NCI-H524 treated with DMSO at 0.1 percent for 48 hours (cell line): ENCODE results near the gene CCDC146.
"Not testable (repeated sequence)": the region's sequence is repeated elsewhere in the genome, so short reads cannot be mapped to it uniquely, and the experiment has no call there.

ENCODE experiments used
- DNase-seq: peaks from one replicate; lab custom pipeline; 2025; lab: John Stamatoyannopoulos, UW

CCDC146 gene

DNA sequence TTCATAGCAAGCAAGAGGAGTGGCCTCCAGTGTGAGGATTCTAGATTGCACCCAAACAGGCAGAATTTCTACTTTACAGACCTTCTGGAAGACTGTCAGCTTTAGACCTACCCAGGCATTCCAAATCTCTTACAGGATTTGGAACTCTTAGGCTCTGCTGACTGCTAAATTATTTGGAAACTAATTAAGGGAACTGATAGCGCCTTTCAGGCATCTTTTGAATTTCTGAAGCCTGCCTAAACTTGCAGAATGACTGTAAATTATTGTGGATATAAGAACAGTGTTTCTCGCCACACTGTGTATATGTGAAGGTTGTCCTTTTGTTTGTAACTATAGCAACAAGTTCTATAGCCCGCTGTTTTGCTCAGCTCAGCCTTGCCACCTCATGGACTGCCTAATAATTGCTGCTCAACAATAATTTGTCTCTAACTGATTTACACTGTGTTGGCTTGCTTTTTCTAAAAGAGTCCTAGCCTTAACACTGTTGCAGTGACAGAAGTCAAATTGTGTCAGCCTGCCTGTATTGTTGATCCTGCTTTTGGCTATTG, 32.6 kb downstream of the CCDC146 start:
- not testable (repeated sequence) for DNase-seq

DNA sequence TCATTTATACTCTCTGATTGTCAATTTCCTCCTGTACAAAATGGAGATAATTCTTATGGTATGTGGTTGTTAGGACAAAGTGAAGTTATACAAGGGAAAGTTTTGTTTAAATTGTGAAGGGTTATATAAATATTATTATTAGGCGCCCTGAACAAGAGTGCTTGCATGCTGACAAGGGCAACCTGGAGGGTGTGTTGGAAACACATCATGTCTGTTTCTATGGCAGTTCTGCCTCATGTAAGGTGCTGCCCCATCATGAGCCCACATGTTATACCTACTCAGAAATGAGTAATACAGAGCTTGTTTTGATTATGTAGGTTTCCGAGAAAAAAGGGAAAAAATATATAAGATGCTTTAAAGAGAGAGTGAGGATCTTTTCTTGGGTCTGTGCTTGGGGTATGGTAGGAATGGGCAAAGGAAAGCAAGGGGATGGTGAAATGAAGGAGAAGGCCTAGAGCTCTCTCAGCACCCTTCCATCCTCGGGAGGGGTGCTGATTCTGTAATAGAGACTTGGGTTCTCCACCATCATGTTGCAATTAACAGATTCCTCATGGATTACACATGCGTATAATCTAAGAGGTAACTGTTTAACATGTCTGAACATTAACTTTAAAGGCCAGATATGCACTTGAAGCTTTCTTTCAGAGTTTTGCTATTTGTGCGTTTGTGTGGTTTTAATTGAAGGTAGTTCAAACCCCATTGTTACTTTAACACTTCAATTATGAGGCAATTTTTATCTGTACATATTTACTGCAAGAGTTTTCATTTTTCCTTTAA, 33.4 kb downstream of the CCDC146 start:
- DNase-seq = not testable (repeated sequence)

DNA sequence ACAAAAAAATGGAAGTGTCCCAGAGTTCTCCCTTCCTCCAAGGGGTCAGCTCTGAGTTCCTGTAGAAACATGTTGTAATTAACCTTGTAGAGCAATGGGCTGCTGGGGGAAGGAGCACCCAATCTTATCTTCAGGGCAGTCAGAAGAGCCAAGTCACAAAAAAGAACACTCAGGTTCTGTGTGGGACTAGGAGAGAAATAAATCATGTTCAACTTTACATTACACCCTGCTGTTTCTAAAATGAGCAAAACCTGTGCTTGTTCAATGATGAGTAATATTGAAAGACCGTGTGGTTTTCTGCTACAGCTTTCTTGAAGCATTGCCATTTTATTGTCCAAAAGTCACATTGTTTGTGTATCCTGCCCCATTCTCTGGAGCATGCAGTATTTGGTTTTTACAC, 34.6 kb downstream of the CCDC146 start:
- not testable (repeated sequence) for DNase-seq

DNA sequence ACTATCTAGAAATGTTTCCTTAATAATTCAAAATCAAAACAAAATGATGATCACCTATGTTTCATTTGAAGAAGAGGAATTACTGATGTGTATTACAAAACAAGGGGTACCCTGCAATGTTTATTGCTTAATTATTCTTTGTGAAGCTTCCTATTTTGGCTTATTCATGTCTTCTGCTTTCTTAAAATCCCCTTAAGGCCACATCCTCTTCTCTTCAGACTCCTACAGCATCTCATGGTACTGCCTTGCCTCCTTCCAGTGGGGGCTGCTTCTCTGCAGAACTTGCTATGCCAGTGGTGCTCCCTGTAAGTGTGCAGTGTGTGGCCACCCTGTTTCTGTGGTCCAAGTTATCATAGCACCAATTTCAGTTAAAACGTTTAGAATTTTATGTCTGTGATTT, 35.0 kb downstream of the CCDC146 start:
- no peak for DNase-seq

DNA sequence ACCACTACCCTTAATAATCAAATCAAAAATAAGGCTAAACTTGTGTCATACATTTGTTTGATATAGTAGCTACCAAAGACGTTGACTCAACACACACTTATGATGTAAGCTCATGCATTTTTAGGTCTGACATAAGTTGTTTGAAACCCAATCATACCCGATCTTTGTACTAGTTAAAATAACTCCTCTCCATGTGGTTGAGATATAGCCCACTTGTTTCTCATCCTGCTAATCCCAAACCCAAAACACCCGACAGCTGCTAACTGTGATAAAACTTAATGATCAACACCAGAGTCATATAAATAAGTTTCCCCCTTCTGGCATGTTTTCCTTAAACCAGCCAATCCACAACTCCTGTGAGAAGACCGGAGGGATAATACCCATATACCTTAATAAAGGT, 48.7 kb downstream of the CCDC146 start:
- DNase-seq = peak; percentile 1

DNA sequence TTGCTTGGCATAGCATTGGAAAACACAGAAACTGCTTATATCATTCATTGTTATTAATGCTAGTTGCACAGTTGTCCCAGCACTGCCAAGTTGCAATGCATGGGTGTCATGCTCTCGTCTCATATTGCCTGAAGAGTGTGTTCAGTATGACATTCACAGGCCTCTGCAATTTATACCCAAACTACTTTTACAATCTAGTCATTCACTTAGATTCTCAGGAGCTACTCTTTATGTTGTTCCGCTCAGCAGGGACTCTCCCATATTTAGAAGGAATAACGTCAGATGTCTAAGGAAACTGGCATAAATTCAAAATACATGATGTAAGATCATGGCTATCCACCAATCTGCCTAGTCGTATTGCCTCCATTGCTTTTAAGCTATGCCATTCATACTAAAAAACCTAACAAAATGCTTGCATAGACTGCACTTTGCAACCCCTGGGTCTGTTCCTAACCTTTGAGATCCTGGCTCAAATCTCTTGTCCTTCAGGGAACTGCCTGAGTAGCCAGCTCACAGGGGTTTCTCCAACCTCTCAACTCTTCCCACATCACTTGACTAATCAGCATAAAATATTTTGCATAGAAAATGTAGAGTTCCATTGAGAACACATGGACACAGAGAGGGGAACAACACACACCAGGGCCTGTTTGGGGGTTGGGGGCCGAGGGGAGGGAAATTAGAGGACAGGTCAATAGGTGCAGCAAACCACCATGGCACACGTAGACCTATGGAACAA, 50.2 kb downstream of the CCDC146 start:
- DNase-seq = not testable (repeated sequence)

DNA sequence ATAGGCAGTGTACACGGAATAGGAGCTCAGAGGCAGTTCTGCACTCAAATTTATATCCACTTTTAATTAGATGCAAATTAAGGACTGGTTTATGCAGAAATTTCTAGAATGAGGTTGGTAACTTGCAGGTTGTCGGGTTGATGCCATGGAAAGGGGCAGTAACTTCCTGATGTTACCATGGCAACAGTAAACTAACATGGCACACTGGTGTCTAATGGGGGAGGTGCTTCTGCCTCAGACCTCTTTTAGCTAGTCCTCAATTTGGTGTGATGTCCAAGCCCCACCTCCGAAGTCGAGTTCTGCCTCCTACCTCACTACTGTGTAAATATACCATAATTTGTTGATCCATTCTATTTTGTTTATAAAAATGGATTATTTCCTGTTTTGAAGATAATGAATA, 52.0 kb downstream of the CCDC146 start:
- not testable (repeated sequence) for DNase-seq

DNA sequence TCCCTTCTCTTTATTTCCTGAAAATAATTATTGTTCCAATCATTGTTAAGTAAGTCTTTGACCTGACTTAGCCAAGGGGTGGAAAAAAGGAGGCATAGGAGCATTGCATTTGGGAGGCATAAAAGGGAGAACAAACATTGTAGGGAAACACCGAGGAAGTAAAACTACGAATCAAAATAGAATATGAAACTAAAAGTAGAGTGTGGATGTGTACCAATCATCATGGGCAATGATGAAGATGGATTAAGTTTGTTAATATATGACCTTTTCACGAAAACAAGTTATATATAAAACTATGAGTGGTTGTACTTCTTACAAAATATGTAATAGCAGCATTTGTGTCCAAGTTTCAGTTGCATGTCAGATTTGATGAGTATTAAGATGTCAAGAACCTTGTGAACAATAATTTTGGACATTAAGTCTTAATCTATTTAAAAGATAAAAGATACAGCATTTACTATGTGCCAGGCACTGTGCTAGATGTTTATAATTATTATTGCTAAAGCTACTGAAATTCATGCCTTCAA, 52.9 kb downstream of the CCDC146 start:
- not testable (repeated sequence) for DNase-seq

DNA sequence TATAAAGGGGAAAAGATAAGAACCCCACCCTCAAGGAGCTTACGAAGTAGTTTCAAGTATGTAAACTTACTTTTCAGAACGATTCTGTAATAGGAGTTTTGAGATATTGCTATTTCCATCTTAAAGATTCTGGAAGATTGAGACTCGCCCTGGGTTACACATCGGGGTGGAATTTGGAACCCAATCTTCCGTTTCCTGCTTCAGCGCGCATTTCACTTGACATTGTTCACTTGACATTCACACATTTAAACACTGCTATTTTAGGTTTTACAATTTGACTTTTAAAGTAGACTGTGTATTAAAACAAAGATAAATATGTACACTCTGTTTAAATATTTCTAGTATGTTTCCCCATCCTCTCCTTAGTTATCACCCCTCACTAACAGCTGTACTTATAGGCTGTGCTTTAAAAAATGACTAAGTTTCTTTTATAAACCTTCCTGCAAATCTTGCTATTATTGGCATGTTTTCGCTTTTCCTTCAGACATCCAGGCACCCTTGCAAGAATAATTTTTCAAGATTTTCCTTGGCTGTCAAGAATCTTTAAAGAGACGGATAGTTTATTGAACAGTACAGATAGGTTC, 55.0 kb downstream of the CCDC146 start:
- DNase-seq = not testable (repeated sequence)

DNA sequence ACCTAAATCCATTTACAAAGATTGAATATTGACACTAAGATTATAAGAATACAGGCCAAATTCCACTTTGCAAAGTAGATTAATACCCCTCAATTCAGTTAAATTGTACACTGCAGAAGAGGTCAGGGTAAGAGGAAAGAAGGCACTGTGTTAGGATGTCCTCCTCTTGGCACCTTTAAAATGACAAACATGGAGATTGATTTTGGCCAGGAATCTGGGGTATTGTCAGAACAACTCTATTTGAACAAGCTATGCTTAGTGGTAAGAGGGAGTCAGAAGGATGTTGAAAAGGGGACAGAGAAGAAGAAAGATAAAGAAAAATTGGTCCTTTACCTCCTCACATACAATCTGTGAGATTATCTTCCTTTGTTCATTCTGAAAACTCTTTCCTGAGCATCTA, 55.6 kb downstream of the CCDC146 start:
- DNase-seq = not testable (repeated sequence)

DNA sequence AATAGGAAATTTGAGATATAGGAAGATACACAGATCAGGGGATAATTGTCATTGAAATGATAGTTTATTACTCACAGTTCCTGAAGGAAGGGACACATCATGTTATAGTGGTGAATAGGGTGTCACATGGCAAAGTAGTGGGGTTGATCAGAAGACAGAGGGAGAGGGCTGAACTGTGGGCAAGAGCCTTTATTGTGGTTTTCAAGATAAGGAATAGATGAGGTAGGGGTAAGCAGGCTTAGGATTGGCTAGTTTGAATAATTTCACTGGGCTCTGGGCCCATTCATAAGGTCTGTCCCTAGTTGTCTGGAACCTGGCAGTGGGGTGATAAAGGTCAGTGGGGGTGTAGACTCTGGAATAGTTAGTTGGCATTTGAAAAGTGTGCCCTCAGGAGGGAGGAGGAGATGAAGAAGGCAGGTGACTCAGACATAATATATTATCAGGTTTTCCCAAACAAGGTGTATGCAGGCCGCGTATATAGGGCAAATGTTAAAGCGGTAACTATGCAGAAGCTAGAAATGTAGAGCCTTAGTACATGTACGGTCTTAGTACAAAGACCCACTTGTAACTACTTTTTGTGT, 58.7 kb downstream of the CCDC146 start:
- no peak for DNase-seq

DNA sequence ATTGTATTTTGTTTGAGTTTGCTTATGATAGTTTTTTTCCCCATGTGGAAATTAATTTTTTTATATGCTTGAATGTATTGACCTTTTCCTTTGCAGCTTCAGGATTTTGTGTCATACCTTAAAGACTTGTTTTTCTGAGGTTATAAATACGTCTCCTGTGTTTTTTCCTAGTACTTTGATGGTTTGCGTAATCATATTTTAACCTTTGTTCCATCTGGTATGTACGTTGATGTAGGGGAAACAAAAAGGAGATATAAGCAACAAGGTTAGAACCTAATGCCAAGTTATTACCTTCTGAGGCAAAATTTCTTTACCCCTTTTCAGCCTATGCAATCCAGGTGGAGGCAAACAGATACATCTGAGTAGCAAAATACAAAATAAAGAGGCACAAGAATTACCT, 59.3 kb downstream of the CCDC146 start:
- DNase-seq = no peak

DNA sequence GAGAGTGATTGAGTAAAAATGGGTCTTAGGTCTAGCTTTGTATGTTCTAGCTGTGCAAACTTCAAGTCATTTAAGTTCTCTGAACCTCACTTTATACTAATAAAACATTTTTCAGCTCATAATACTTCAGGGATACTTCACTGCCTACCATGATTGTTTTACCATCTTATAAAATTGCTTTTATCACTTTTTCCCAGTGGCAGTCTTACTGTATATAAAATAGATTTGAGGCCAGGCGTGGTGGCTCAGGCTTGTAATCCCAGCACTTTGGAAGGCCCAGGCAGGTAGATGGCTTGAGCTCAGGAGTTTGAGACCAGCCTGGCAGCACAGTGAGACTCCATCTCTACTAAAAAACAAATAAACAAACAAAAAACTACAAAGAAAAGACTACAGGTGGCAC, 59.8 kb downstream of the CCDC146 start:
- DNase-seq = no peak

DNA sequence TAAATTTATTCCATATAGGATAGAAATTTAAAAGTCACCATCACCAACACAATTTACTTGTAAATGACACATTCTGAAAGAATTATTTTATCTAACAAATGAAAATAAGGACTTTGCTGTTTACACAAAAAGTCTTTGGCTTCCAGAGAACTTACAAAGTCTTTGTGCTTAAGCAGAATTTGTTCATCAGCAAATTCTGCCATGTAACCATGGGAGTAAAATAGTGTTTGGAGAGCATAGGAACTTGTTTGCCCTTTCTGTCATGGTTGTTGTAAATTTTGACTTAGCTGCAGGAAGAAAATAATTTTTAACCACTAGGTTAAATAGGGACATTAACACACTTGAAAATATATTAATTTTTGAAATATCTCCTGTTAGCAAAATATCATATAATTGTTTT, 62.0 kb downstream of the CCDC146 start:
- DNase-seq = no peak

DNA sequence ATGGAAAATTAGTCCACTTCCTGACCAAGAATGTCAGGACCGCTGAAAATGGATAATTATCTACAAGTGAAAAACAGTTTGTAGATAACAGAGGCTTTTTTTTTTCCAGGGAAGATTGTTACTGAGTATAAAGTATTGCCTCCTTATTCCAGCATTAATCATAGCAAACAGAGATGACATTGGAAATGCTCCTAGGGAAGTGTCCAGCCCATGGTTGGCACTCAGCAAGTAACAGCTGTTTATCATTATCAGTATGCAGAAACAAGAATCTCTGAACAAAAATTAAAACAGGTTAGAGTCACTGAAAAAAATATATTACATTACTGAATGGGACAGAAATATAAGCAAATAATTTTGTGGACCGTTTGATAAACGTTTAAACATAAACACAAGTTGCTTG, 62.6 kb downstream of the CCDC146 start:
- no peak for DNase-seq

DNA sequence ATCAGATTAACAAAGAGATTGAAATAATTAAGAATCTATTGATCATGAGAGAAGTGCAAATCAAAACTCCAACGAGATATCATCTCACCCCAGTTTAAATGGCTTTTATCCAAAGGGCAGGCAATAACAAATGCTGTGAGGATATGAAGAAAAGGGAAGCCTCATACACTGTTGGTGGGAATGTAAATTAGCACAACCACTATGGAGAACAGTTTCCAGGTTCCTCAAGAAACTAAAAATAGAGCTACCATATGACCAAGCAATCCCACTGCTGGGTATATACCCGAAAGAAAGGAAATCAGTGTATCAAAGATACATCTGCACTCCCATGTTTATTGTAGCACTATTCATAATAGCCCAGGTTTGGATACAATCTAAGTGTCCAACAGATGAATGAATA, 63.5 kb downstream of the CCDC146 start:
- DNase-seq = no peak

DNA sequence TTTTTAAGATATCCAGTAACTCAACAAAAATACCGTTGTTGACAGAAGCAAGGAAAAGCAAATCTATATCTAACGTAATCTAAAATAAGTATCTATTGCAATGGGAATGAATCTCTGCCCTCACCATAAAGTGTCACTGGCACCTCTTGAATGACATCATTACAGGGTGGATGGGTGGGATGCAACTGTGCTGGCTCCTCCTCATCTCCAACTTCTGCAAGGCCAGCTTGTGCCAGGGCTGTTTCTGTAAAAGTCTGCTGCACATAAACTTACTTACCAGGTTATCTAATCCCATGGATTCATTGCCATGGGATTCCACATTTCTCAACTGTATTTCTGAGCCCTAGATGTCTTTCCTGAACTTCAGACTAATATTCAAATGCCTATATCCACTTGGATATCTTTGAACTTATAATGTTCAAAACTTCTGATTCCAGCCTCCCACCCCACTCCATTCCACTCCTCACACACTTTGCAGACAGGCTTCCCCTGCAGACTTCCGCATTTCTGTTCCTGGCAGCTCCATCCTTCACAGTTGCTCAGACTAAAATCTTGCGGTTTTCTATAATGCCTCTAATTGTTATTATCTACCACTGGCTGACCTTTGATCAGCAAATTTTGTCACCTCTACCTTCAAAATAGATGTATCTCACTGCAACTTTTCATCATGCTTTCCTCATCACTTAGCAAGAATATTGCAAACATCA, 66.5 kb downstream of the CCDC146 start:
- DNase-seq = no peak

DNA sequence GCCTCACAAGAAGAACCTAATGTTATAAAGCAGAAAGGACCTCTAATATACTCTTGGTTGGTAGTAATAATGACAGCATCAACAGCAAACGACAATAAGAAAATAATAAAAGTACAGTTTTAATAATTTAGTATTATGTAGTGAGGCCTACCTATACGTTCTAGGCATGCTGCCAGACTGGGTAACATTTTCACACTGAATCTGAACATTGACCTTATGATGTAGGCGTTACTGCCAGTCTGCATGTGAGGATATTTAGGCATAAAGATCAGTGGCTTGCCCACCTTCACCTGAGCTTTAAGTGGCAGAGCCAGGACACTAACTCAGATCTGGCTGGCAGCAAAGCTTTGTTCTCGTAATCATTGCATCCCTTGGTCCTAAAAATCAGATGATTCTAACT, 74.7 kb downstream of the CCDC146 start:
- DNase-seq = no peak

DNA sequence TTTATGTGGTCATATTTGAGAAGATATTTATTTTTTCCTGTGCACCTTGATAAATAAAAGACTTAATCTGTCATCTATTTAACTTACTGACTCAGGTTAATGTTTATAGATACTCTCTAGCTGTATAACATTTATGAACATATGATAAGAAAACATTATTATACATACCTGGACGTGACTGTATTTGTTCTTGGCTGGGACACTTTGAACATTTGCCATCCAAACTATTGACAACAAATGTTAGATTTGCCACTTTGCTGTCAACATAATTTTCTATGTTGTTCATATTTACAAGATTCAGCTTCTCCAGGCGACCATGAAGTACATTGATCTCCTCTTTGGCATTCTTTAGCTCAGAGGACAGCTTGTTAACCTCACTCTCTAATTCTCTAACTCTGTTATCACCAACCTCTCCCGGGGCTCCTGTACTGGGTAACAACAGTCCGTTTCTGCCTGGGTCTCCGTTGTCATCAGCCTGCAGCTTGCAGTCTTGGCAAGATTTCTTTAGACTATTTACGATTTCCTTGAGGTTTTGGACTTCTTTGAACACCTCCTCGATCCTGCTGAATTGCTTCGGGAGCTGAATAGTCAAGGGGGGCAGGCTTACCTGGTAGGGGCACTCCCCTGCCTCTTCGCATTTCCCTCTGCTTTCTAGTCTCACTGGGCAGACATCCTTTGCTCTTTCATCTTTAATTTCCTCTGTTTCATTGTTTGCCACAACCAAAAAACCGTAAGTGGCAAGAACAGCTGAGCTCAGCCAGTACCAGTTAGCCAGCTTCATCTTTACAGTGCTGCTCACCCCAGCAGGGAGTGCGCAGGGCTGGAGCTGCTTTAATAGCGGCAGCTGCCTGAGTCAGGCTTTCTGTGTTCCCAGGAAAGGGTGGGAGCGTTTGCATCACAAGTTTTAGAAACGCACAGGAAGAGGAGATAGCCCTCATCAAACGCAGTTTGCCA, 76.9 kb downstream of the CCDC146 start, which contains the start of gene FGL2:
Gene FGL2, minus strand, starts transcription at position 807 of the 954 bp plus-strand sequence. Its CDS starts 26 bp downstream, at position 781.
- no peak for DNase-seq

DNA sequence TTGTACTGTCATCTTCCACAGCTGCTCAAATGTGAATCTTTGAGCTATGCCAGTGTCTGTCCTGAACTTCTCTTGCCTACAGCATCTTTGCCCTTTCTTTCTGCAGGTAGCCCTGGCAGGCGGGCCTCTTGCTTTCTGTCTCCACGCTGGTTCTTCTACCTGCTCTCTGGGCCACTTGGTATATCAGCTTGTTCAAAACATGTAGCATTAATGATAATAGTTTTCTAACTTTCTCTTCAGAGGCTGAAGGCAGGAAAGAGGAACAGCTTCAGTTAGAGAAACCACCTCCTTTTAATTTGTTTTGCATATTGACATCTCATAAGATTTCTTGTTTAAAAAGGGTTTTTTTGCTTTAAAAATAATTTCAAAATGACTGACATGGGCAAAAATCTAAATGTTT, 78.1 kb downstream of the CCDC146 start:
- no peak for DNase-seq
